NCI-H1930 (cell line): ENCODE data around the gene GUF1.
"Not testable (repeated sequence)": the region's sequence is repeated elsewhere in the genome, so short reads cannot be mapped to it uniquely, and the experiment has no call there.

Experiments used
- DNase-seq, 2 experiments: peaks; one replicate each; lab custom pipeline; 2025; lab: John Stamatoyannopoulos, UW

Gene GUF1

GRCh38 chr4:44704673-44705072 lies 26.5 kb downstream of the GUF1 start:
- DNase-seq, result no peak

- DNase-seq, result no peak
Observed at GRCh38 chr4:44713125-44713524, 34.9 kb downstream of the GUF1 start.

- DNase-seq, result no peak
Observed at GRCh38 chr4:44716597-44716996, 38.4 kb downstream of the GUF1 start.

- DNase-seq, result no peak
Observed at GRCh38 chr4:44720371-44720770, 42.2 kb downstream of the GUF1 start.

GRCh38 chr4:44722001-44722400 lies 43.8 kb downstream of the GUF1 start:
- no peak for DNase-seq

- no peak for DNase-seq
Observed at GRCh38 chr4:44725166-44725565, 46.9 kb downstream of the GUF1 start.

GRCh38 chr4:44725726-44726037 lies 47.5 kb downstream of the GUF1 start:
- no peak for DNase-seq

- DNase-seq, result peak; percentile 57 to 78
Observed at GRCh38 chr4:44726038-44726871, 48.0 kb downstream of the GUF1 start, which contains the start of gene GNPDA2. TSS of gene GNPDA2 (minus strand) at chr4:44726556. CDS start at chr4:44722207, 4,349 bp downstream.

GRCh38 chr4:44727471-44727870 lies 49.3 kb downstream of the GUF1 start:
- DNase-seq, result no peak

GRCh38 chr4:44728694-44729093 lies 50.5 kb downstream of the GUF1 start:
- DNase-seq, result not testable (repeated sequence)

GRCh38 chr4:44736900-44737299 lies 58.7 kb downstream of the GUF1 start:
- DNase-seq, result no peak

- no peak for DNase-seq
Observed at GRCh38 chr4:44738615-44739014, 60.4 kb downstream of the GUF1 start.

- DNase-seq, result no peak
Observed at GRCh38 chr4:44740201-44740600, 62.0 kb downstream of the GUF1 start.
